Endothelial cell of umbilical vein (primary cell): ENCODE results near the gene GPR155. TPM values are rescaled to one million over a fixed set of nuclear protein-coding genes. Genes with fewer than 3 reads are reported as not detected.

Experiments used
- BruUV-seq: library from RNA; stranded (reverse); fragments of 400-500 nt; replicated peaks from 2 replicates; lab custom pipeline; 2021; lab: Mats Ljungman, UMichigan
- CTCF ChIA-PET: fragments of 300-600, 350-600 bp; sonication (Branson Sonifier 250); formaldehyde crosslinking; loops from one replicate; lab custom pipeline; 2021; ENCODE audit warnings: antibody characterized with exemption, inconsistent platforms; lab: Charles Lee
- POLR2A ChIA-PET: fragments of 300-600, 350-600 bp; sonication (Branson Sonifier 250); formaldehyde crosslinking; loops from one replicate; lab custom pipeline; 2021; ENCODE audit warnings: antibody characterized with exemption, inconsistent platforms; lab: Charles Lee
- DNase-seq: peaks from one replicate; pipeline ENCODE4 v3.0.0-alpha.2; 2011; ENCODE audit warnings: low read depth, low spot score
- FAIRE-seq: peaks from 2 replicates; lab custom pipeline; 2011; peaks lifted over from hg19 to GRCh38; lab: Jason Lieb, UNC
- H2AFZ ChIP-seq: 2 replicates; pipeline ENCODE4 v1.6.0; 2012; ENCODE audit warnings: low read depth, low read length, control low read depth, inconsistent platforms
- H3K27ac ChIP-seq: 2 replicates; pipeline ENCODE4 v1.5.1; 2011; ENCODE audit warnings: low read depth, mild to moderate bottlenecking, control low read depth, low read length, moderate library complexity; ENCODE audit not compliant: insufficient read depth
- H3K27me3 ChIP-seq, 2 experiments: 2 replicates each; pipeline versions ENCODE4 v1.6.0 to v1.6.1; 2011; ENCODE audit warnings: low read length in 2 of 2, mixed read lengths in 1 of 2; ENCODE audit not compliant: control insufficient read depth in 2 of 2, insufficient read depth in 2 of 2
- H3K36me3 ChIP-seq, 2 experiments: 2 replicates in 1 of 2; 3 replicates in 1 of 2; pipeline ENCODE4 v1.5.1; 2011; ENCODE audit warnings: low read length in 2 of 2, mild to moderate bottlenecking in 1 of 2, moderate library complexity in 1 of 2; ENCODE audit not compliant: control insufficient read depth in 2 of 2, insufficient read depth in 2 of 2; ENCODE audit errors: extremely low read depth in 1 of 2
- H3K4me1 ChIP-seq: 3 replicates; pipeline ENCODE4 v1.5.1; 2011; ENCODE audit warnings: mild to moderate bottlenecking, low read length; ENCODE audit not compliant: control insufficient read depth, insufficient read depth; ENCODE audit errors: extremely low read depth
- H3K4me2 ChIP-seq: 2 replicates; pipeline ENCODE4 v1.6.1; 2011; ENCODE audit warnings: low read length, control low read depth, mixed read lengths; ENCODE audit not compliant: insufficient read depth
- H3K4me3 ChIP-seq, 3 experiments: fragments of 200-600 bp in 1 of 3; sonication (generic), shearing (Covaris generic) in 1 of 3; replicated peaks in 1 of 3; 2 replicates each; pipeline ENCODE4 v1.5.1; 2011 to 2016; ENCODE audit warnings: control low read depth in 3 of 3, low read length in 3 of 3, mild to moderate bottlenecking in 2 of 3, inconsistent platforms in 1 of 3, low read depth in 1 of 3, moderate library complexity in 1 of 3; ENCODE audit not compliant: insufficient read depth in 1 of 3
- H3K79me2 ChIP-seq: 2 replicates; pipeline ENCODE4 v1.6.0; 2012; ENCODE audit warnings: low read length, inconsistent platforms; ENCODE audit not compliant: control insufficient read depth, insufficient read depth
- H3K9ac ChIP-seq: replicated peaks from 2 replicates; pipeline ENCODE3; 2011; ENCODE audit warnings: low read length, control low read depth; ENCODE audit not compliant: insufficient read depth; ENCODE audit errors: extremely low read depth
- H3K9me1 ChIP-seq: replicated peaks from 3 replicates; pipeline ENCODE4 v1.6.0; 2011; ENCODE audit warnings: mild to moderate bottlenecking, low read length; ENCODE audit not compliant: control insufficient read depth, insufficient read depth; ENCODE audit errors: extremely low read depth
- H3K9me3 ChIP-seq: replicated peaks from 2 replicates; pipeline ENCODE4 v1.5.1; 2012; ENCODE audit warnings: low read length, inconsistent platforms; ENCODE audit not compliant: control insufficient read depth, insufficient read depth
- H4K20me1 ChIP-seq: replicated peaks from 2 replicates; pipeline ENCODE3; 2011; ENCODE audit warnings: mild to moderate bottlenecking, low read length; ENCODE audit not compliant: control insufficient read depth, insufficient read depth; ENCODE audit errors: extremely low read depth
- EZH2 ChIP-seq: IDR thresholded peaks from 2 replicates; pipeline ENCODE4 v1.6.1; 2012; ENCODE audit warnings: borderline replicate concordance, low read depth, mild to moderate bottlenecking, moderate library complexity, low read length, inconsistent platforms; ENCODE audit not compliant: severe bottlenecking
- FOS ChIP-seq: IDR thresholded peaks from 2 replicates; pipeline ENCODE4 v1.6.1; 2011; ENCODE audit warnings: mild to moderate bottlenecking, low read length, moderate library complexity, borderline replicate concordance; ENCODE audit not compliant: insufficient read depth
- GATA2 ChIP-seq: IDR thresholded peaks from 2 replicates; pipeline ENCODE4 v1.7.0; 2011; ENCODE audit warnings: low read depth, mild to moderate bottlenecking, moderate library complexity, mixed read lengths, low read length; ENCODE audit not compliant: insufficient read length, insufficient read depth
- JUN ChIP-seq: IDR thresholded peaks from 2 replicates; pipeline ENCODE4 v1.6.1; 2011; ENCODE audit warnings: borderline replicate concordance, low read depth; ENCODE audit not compliant: insufficient read length, insufficient read depth
- MYC ChIP-seq: IDR thresholded peaks from one replicate; pipeline ENCODE4 v1.6.1; 2011; ENCODE audit warnings: mild to moderate bottlenecking, low read depth, low read length
- POLR2A ChIP-seq: IDR thresholded peaks from 2 replicates; pipeline ENCODE4 v1.6.1; 2012; ENCODE audit warnings: low read depth, mild to moderate bottlenecking, control low read depth, low read length
- POLR2AphosphoS5 ChIP-seq: IDR thresholded peaks from 2 replicates; pipeline ENCODE4 v1.6.1; 2012; ENCODE audit warnings: low read depth, mild to moderate bottlenecking, control low read depth, low read length, moderate library complexity; ENCODE audit not compliant: insufficient read depth
- dilution Hi-C: fragments of 300-500 bp; cut with MboI; formaldehyde crosslinking; loops from one replicate; pipeline ENCODE4 v1.15.0; 2019; ENCODE audit warnings: low sequenced_read_pairs; ENCODE audit not compliant: extremely low pct_ligation_motif_present
- intact Hi-C: fragments of 100-400 bp; cut with micrococcal nuclease; formaldehyde crosslinking; loops from one replicate; pipeline ENCODE4 v1.10.0; 2022
- polyA plus RNA-seq, 4 experiments: library from polyadenylated mRNA; depleted of rRNA in 3 of 4; stranded (reverse) in 3 of 4; unstranded in 1 of 4; fragments of >200 nt; gene quantifications; 2 replicates each; pipeline versions ENCODE4 v1.2.1 to v1.2.3, GENCODE V29; 2011 to 2012; ENCODE audit warnings: missing spikeins in 1 of 4
- total RNA-seq: library from RNA; stranded (reverse); gene quantifications from 2 replicates; pipeline ENCODE4 v1.2.3, GENCODE V29; 2021
- TF ChIP-seq, protein P1 (sequence below): IDR thresholded peaks from 2 replicates; pipeline ENCODE4 v1.6.1; 2011; ENCODE audit not compliant: insufficient read depth, insufficient read length
- TF ChIP-seq, protein P2 (sequence below), 2 donors: IDR thresholded peaks; 1 replicate in 1 of 2; 2 replicates in 1 of 2; pipeline ENCODE4 v1.5.1; 2011; ENCODE audit warnings: low read length in 2 of 2, mild to moderate bottlenecking in 2 of 2, moderate library complexity in 2 of 2, control low read depth in 1 of 2, inconsistent platforms in 1 of 2, low read depth in 1 of 2; ENCODE audit not compliant: insufficient read depth in 1 of 2; ENCODE audit errors: extremely low read depth in 1 of 2

Gene GPR155
- total and polyA plus RNA-seq, 2 donors (not counting 3 experiments of a cell fraction or from before 2014, with no cell fraction given) = 0.62 to 1.7 TPM

- TF ChIP-seq GATA2 = no peak
- no peak for TF ChIP-seq POLR2A
- TF ChIP-seq, protein P1, sequence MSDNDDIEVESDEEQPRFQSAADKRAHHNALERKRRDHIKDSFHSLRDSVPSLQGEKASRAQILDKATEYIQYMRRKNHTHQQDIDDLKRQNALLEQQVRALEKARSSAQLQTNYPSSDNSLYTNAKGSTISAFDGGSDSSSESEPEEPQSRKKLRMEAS = no peak
- TF ChIP-seq, protein P2, sequence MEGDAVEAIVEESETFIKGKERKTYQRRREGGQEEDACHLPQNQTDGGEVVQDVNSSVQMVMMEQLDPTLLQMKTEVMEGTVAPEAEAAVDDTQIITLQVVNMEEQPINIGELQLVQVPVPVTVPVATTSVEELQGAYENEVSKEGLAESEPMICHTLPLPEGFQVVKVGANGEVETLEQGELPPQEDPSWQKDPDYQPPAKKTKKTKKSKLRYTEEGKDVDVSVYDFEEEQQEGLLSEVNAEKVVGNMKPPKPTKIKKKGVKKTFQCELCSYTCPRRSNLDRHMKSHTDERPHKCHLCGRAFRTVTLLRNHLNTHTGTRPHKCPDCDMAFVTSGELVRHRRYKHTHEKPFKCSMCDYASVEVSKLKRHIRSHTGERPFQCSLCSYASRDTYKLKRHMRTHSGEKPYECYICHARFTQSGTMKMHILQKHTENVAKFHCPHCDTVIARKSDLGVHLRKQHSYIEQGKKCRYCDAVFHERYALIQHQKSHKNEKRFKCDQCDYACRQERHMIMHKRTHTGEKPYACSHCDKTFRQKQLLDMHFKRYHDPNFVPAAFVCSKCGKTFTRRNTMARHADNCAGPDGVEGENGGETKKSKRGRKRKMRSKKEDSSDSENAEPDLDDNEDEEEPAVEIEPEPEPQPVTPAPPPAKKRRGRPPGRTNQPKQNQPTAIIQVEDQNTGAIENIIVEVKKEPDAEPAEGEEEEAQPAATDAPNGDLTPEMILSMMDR (IDR thresholded peaks at IDR 0.05; ENCODE audit: extremely low read depth in 1 of 2, insufficient read depth in 1 of 2, low read depth in 1 of 2, low read length in 2 of 2) = no peak
- no peak for TF ChIP-seq MYC
- TF ChIP-seq FOS = no peak
- TF ChIP-seq POLR2AphosphoS5 = no peak
- TF ChIP-seq EZH2 = no peak
- TF ChIP-seq JUN = no peak
- H3K9me1 ChIP-seq = no peaks in the 10 kb centered on the region
- H3K9me3 ChIP-seq = no peaks in the 10 kb centered on the region
- H3K9ac ChIP-seq = no peak overlapping the region
- no peaks in the 10 kb centered on the region for H4K20me1 ChIP-seq
- H3K36me3 ChIP-seq = no peaks in the 10 kb centered on the region
- H3K27me3 ChIP-seq = no peaks in the 10 kb centered on the region
- peak; percentile 77 for DNase-seq
- BruUV-seq = no TSS peak
- POLR2A ChIA-PET = no interaction called here
- no peak overlapping the region for H3K4me3 ChIP-seq
- intact Hi-C loops (loop anchor here (2.0 kb wide), 1 partner anchor 42 kb away; the partner anchor contains the start of gene SCRN3), dilution Hi-C loops (no loop called here)
- H3K79me2 ChIP-seq = no peaks in the 10 kb centered on the region
- peak overlapping the region; percentile 57 for H3K4me2 ChIP-seq
- peak overlapping the region; percentile 50 for H2AFZ ChIP-seq
- peak; percentile 65 for FAIRE-seq
- H3K4me1 ChIP-seq = peaks cover 15% of the 10 kb centered on the region
- CTCF ChIA-PET = interaction anchor here (1.0 to 2.0 kb wide), 2 partner anchors 27 to 142 kb away, joined by 3 to 5 read pairs; no protein-coding TSS in a partner anchor
- no peak overlapping the region for H3K27ac ChIP-seq
These were observed 50.5 kb downstream of the GPR155 start for GRCh38 chr2:174436351-174436750.
